K562 (cell line): ENCODE measurements around the gene FBXW12. TPM values are rescaled to one million over a fixed set of nuclear protein-coding genes. Genes with fewer than 3 reads are reported as not detected.
"Not testable (repeated sequence)": the region's sequence is repeated elsewhere in the genome, so short reads cannot be mapped to it uniquely, and the experiment has no call there.

Source experiments
- ATAC-seq: fragments of 200-7000 bp; cut with Tn5 transposase; 3 replicates; pipeline ENCODE4 v1.9.1; 2020; ENCODE audit warnings: moderate library complexity
- BruUV-seq: library from RNA; stranded (reverse); fragments of 400-500 nt; replicated peaks from 2 replicates; lab custom pipeline; 2021; lab: Mats Ljungman, UMichigan
- CTCF ChIA-PET: fragments of 300-600 bp; formaldehyde crosslinking; extraction: SDS; loops from one replicate; lab custom pipeline; 2021; ENCODE audit warnings: low intra/inter-chr PET ratio; lab: Yijun Ruan, JAX
- POLR2A ChIA-PET: fragments of 300-600, 350-650 bp; sonication (Branson Sonifier 250); formaldehyde crosslinking; extraction: SDS; loops from one replicate; lab custom pipeline; 2021; ENCODE audit warnings: antibody characterized with exemption, inconsistent platforms; lab: Yijun Ruan, JAX
- DNase-seq, 4 experiments: peaks; one replicate each; pipeline versions ENCODE4 v3.0.0 to v3.0.0-alpha.2; 2011 to 2018; ENCODE audit warnings: low spot score in 3 of 4, mixed read lengths in 3 of 4; ENCODE audit errors: extremely low read depth in 1 of 4
- FAIRE-seq: peaks from 2 replicates; lab custom pipeline; 2011; peaks lifted over from hg19 to GRCh38; lab: Jason Lieb, UNC
- H2AFZ ChIP-seq: 2 replicates; pipeline ENCODE4 v1.6.0; 2011; ENCODE audit warnings: low read depth, low read length, control low read depth, inconsistent platforms
- H3K27ac ChIP-seq: fragments of 200-600 bp; 3 replicates; pipeline ENCODE4 v1.8.0; 2011; ENCODE audit warnings: low read depth, mild to moderate bottlenecking, control low read depth, inconsistent platforms, low read length, moderate library complexity, mixed read lengths; ENCODE audit errors: extremely low read depth
- H3K27me3 ChIP-seq, 2 experiments: fragments of 300-600 bp in 1 of 2; 2 replicates in 1 of 2; 3 replicates in 1 of 2; pipeline versions ENCODE4 v1.6.0 to v1.8.0; 2011; ENCODE audit warnings: inconsistent platforms in 2 of 2, low read length in 2 of 2, mild to moderate bottlenecking in 1 of 2, mixed read lengths in 1 of 2, moderate library complexity in 1 of 2; ENCODE audit not compliant: control insufficient read depth in 2 of 2, insufficient read depth in 2 of 2
- H3K36me3 ChIP-seq: fragments of 300-600 bp; 3 replicates; pipeline ENCODE4 v1.8.0; 2011; ENCODE audit warnings: mild to moderate bottlenecking, low read length, inconsistent platforms; ENCODE audit not compliant: control insufficient read depth, insufficient read depth
- H3K4me1 ChIP-seq, 2 experiments: fragments of 200-600 bp in 1 of 2; replicated peaks in 1 of 2; 2 replicates in 1 of 2; 3 replicates in 1 of 2; pipeline versions ENCODE4 v1.5.1 to v1.8.0; 2011; ENCODE audit warnings: inconsistent platforms in 2 of 2, low read length in 2 of 2, mild to moderate bottlenecking in 1 of 2, mixed read lengths in 1 of 2, moderate library complexity in 1 of 2; ENCODE audit not compliant: control insufficient read depth in 2 of 2, insufficient read depth in 2 of 2
- H3K4me2 ChIP-seq: 2 replicates; pipeline ENCODE4 v1.6.1; 2011; ENCODE audit warnings: low read length, control low read depth, inconsistent platforms, mixed read lengths; ENCODE audit not compliant: insufficient read depth
- H3K4me3 ChIP-seq: fragments of 200-600 bp; sonication (generic), shearing (Covaris generic); 2 replicates; pipeline ENCODE4 v1.5.1; 2016; ENCODE audit warnings: control low read depth, inconsistent platforms
- H3K79me2 ChIP-seq: fragments of 200-600 bp; 3 replicates; pipeline ENCODE4 v1.8.0; 2011; ENCODE audit warnings: low read length, inconsistent platforms; ENCODE audit not compliant: control insufficient read depth, insufficient read depth
- H3K9ac ChIP-seq, 2 experiments: 2 replicates each; pipeline versions ENCODE4 v1.6.0 to v1.6.1; 2011; ENCODE audit warnings: low read depth in 2 of 2, low read length in 2 of 2, control low read depth in 1 of 2, inconsistent platforms in 1 of 2, mild to moderate bottlenecking in 1 of 2, mixed read lengths in 1 of 2; ENCODE audit not compliant: insufficient read depth in 1 of 2
- H3K9me1 ChIP-seq: one replicate; pipeline ENCODE4 v1.6.0; 2011; ENCODE audit warnings: inconsistent platforms, mild to moderate bottlenecking, low read length, moderate library complexity; ENCODE audit not compliant: control insufficient read depth, insufficient read depth
- H3K9me3 ChIP-seq: replicated peaks from 2 replicates; pipeline ENCODE4 v1.5.1; 2011; ENCODE audit warnings: low read depth, low read length, inconsistent platforms; ENCODE audit not compliant: control insufficient read depth, insufficient read depth
- H4K20me1 ChIP-seq: replicated peaks from 2 replicates; pipeline ENCODE4 v1.6.1; 2011; ENCODE audit warnings: low read length, inconsistent platforms, mixed read lengths; ENCODE audit not compliant: control insufficient read depth, insufficient read depth
- BMI1 ChIP-seq: fragments of 150-350 bp; IDR thresholded peaks from 2 replicates; pipeline ENCODE4 v1.6.1; 2014; ENCODE audit warnings: low read length
- CBX2 ChIP-seq: fragments of 200-600 bp; sonication (generic); IDR thresholded peaks from one replicate; pipeline ENCODE4 v1.6.1; 2012; ENCODE audit warnings: mild to moderate bottlenecking, low read length, inconsistent platforms; ENCODE audit not compliant: insufficient read depth, poor library complexity, severe bottlenecking
- CBX8 ChIP-seq: fragments of 200-600 bp; sonication (generic); IDR thresholded peaks from 2 replicates; pipeline ENCODE4 v1.6.1; 2012; ENCODE audit warnings: borderline replicate concordance, mixed run types, low read depth, mild to moderate bottlenecking, moderate library complexity, mixed read lengths, low read length, control low read depth, inconsistent platforms; ENCODE audit not compliant: poor library complexity, severe bottlenecking; ENCODE audit errors: extremely low read depth
- RNF2 ChIP-seq: sonication (generic); IDR thresholded peaks from 2 replicates; pipeline ENCODE4 v1.6.1; 2016
- ZFP36 ChIP-seq: fragments of 150-350 bp; IDR thresholded peaks from 2 replicates; pipeline ENCODE4 v1.6.1; 2018; ENCODE audit warnings: low read length, low read depth; ENCODE audit not compliant: partially characterized antibody
- WGBS: fragments of 100-300 bp; shearing (Covaris generic); methylation state at CpG from one replicate; pipeline ENCODE4 v1.1.6; 2016; ENCODE audit warnings: low coverage, mixed read lengths; ENCODE audit not compliant: insufficient coverage; ENCODE audit errors: missing lambda C conversion rate; 5-methylcytosine and 5-hydroxymethylcytosine counted together
- in situ Hi-C: fragments of 300-500 bp; cut with MboI; formaldehyde crosslinking; loops from 4 replicates; pipeline ENCODE4 v1.15.0; 2018; ENCODE audit warnings: inconsistent platforms, mixed read lengths
- intact Hi-C: fragments of 100-400 bp; cut with micrococcal nuclease; formaldehyde crosslinking; loops from 2 replicates; pipeline ENCODE4 v1.14.2; 2022
- polyA plus RNA-seq, 8 experiments: library from polyadenylated mRNA; depleted of rRNA in 4 of 8; stranded (reverse) in 5 of 8; unstranded in 3 of 8; fragments of >200 nt; fragmentation: Nextera tagmentation in 2 of 8; fragmentation: Illumina TruSeq in 1 of 8; extraction: Ambion mirVana in 2 of 8; extraction: Trizol in 1 of 8; gene quantifications; 2 replicates each; pipeline versions ENCODE4 v1.2.1 to v1.2.3, GENCODE V29; 2011 to 2014; ENCODE audit warnings: inconsistent platforms in 1 of 8, missing spikeins in 1 of 8
- total RNA-seq, 7 experiments: library from RNA; depleted of rRNA in 6 of 7; stranded (reverse); fragments of >200 nt in 6 of 7; fragmentation: Illumina TruSeq in 2 of 7; extraction: Trizol in 2 of 7; gene quantifications; 2 replicates each; pipeline versions ENCODE4 v1.2.1 to v1.2.3, GENCODE V29; 2011 to 2021; ENCODE audit warnings: low replicate concordance in 1 of 7

FBXW12 gene
- total and polyA plus RNA-seq, 9 of the 15 experiments (the other 6 are each of a cell fraction or from before 2014, with no cell fraction given), result 0.04 to 0.07 (median 0.06) TPM; not detected in 6

DNA sequence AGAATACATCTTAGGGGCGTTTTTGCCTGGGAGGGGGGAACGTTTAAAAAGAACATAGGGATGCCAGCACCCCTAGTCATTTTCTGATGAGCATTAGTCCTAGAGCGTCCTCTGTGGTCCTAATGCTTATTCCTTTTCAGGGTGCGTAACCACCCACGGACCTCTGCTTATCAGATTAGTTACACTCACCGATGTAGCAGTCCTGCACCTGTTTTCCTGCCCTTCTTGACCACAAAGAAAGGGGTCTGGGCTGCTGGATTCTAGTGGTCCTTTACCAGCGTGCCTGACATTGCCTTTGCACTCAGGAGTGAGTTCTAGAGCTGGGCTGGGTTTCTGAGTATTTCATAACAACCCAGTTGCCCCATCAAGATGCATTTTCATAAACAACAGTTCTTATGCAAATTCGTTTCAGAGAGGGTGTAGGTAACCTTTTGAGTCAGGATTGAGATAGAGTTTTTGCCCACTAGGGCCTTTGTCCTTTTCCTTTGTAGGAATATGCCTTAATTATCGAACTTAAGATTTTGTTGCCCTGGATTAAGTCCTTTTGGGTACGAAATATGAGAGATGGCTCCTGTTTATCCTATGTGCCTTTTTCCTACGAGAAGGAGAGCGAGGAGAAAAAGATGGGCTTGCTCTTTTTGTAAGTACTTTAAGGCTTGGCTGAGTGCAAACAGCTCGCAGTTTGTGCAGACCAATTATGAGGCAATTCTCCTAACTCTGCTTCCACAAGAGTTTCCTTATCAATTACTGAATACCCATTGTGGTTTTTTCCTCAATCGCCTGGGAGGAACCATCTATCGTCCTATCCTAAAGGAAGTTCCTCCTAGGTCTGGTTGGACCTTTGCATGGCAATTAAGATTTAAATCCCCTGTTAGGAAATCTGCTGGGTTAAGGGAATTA is 38.4 kb upstream of the FBXW12 start, which contains the start of gene SPINK8:
SPINK8 (minus strand) TSS at position 316 of the 900 bp plus-strand sequence. CDS start 5,320 bp downstream, outside the sequence.
- H3K4me1 ChIP-seq, H3K9me3 ChIP-seq, ATAC-seq, H3K4me3 ChIP-seq, H3K27ac ChIP-seq, BruUV-seq, H3K36me3 ChIP-seq, H3K4me2 ChIP-seq, intact Hi-C loops, FAIRE-seq, H4K20me1 ChIP-seq, DNase-seq, H3K27me3 ChIP-seq, H3K79me2 ChIP-seq, in situ Hi-C loops, POLR2A ChIA-PET, CTCF ChIA-PET, H3K9ac ChIP-seq, H3K9me1 ChIP-seq, H2AFZ ChIP-seq: not testable (repeated sequence)
- WGBS, result 3% methylated on average over 13 of the region's 15 CpGs

DNA sequence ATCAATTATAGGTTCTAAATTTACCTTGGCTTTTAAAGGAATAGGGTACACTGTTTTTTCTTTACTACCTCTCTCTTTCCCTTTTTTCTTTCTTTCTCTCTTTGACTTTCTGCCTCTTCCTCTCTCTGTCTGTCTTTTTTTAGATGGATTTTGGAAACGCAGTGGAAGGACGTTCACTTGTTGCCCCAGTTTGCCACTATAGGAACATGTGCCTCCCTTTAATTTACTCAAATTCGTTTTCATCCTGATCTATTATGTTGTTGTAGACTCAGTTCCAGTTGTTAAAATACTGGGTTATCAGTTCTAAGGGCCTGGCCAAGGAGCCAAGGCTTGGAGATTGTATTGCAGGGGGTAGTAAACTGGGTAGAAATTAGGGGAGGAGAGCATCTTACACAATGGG is 37.4 kb upstream of the FBXW12 start:
- POLR2A ChIA-PET, result no interaction called here
- no peak for DNase-seq
- CTCF ChIA-PET, result no interaction called here
- Histone ChIP-seq H3K4me1 (no peaks in the 10 kb centered on the region), H3K4me3 (no peak overlapping the region), H3K27ac (no peak overlapping the region), H3K27me3 (no peaks in the 10 kb centered on the region), H3K9ac (no peak overlapping the region), H3K79me2 (no peaks in the 10 kb centered on the region), H3K9me3 (no peaks in the 10 kb centered on the region), H3K9me1 (no peaks in the 10 kb centered on the region), H4K20me1 (no peaks in the 10 kb centered on the region), H3K36me3 (no peaks in the 10 kb centered on the region), H2AFZ (no peak overlapping the region), H3K4me2 (no peak overlapping the region)
- BruUV-seq, result no TSS peak
- intact Hi-C loops, result no loop called here
- no peak for ATAC-seq
- TF ChIP-seq ZFP36 (peak; percentile 16), BMI1 (0 out of 2 replicates have a peak, but pooled peaks have one; percentile 43), CBX2 (peak; percentile 47), RNF2 (no peak; the same call in 1 of the 2 replicates), CBX8 (peak; percentile 96)
- FAIRE-seq, result no peak
- WGBS, result 0% methylated on average over 3 of the region's 3 CpGs
- in situ Hi-C loops, result no loop called here

DNA sequence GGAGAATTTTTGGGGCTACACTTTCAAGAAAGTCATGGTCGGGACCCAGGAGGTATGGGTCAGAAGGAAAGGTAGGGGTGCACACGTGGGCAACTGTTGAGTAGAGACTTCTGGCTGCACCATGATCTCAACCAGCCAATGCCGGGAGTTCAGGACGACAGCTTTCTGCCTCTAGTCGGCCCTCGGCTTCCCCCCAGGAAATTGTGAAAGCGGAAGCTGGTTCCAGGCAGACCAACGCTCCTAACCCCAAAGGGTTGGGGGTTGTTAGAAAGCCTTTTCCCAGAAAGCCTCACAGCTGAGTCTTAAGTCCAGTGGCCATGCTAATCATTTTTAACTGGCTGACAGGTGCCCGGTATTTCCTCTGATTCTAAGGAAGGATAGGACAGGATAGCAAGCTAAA is 36.7 kb upstream of the FBXW12 start:
- CTCF ChIA-PET, intact Hi-C loops, H4K20me1 ChIP-seq, in situ Hi-C loops, ATAC-seq, H3K9me3 ChIP-seq, DNase-seq, H3K27ac ChIP-seq, H3K4me3 ChIP-seq, FAIRE-seq, BruUV-seq, H2AFZ ChIP-seq, H3K9me1 ChIP-seq, H3K27me3 ChIP-seq, H3K4me1 ChIP-seq, H3K4me2 ChIP-seq, H3K36me3 ChIP-seq, H3K9ac ChIP-seq, H3K79me2 ChIP-seq: not testable (repeated sequence)
- POLR2A ChIA-PET, result interaction anchor here (0.9 kb wide), 1 partner anchor 14 kb away, joined by 5 read pairs; no protein-coding TSS in a partner anchor
- 27% methylated on average over 8 of the region's 9 CpGs for WGBS
